Endothelial cell of umbilical vein (primary cell): Measurements from ENCODE around the gene PIK3R6. TPM values are rescaled to one million over a fixed set of nuclear protein-coding genes. Genes with fewer than 3 reads are reported as not detected.

ENCODE experiments used
- BruUV-seq: library from RNA; stranded (reverse); fragments of 400-500 nt; replicated peaks from 2 replicates; lab custom pipeline; 2021; lab: Mats Ljungman, UMichigan
- CTCF ChIA-PET: fragments of 300-600, 350-600 bp; sonication (Branson Sonifier 250); formaldehyde crosslinking; loops from one replicate; lab custom pipeline; 2021; ENCODE audit warnings: antibody characterized with exemption, inconsistent platforms; lab: Charles Lee
- POLR2A ChIA-PET: fragments of 300-600, 350-600 bp; sonication (Branson Sonifier 250); formaldehyde crosslinking; loops from one replicate; lab custom pipeline; 2021; ENCODE audit warnings: antibody characterized with exemption, inconsistent platforms; lab: Charles Lee
- DNase-seq: peaks from one replicate; pipeline ENCODE4 v3.0.0-alpha.2; 2011; ENCODE audit warnings: low read depth, low spot score
- FAIRE-seq: peaks from 2 replicates; lab custom pipeline; 2011; peaks lifted over from hg19 to GRCh38; lab: Jason Lieb, UNC
- H2AFZ ChIP-seq: 2 replicates; pipeline ENCODE4 v1.6.0; 2012; ENCODE audit warnings: low read depth, low read length, control low read depth, inconsistent platforms
- H3K27ac ChIP-seq: 2 replicates; pipeline ENCODE4 v1.5.1; 2011; ENCODE audit warnings: low read depth, mild to moderate bottlenecking, control low read depth, low read length, moderate library complexity; ENCODE audit not compliant: insufficient read depth
- H3K27me3 ChIP-seq, 2 experiments: 2 replicates each; pipeline versions ENCODE4 v1.6.0 to v1.6.1; 2011; ENCODE audit warnings: low read length in 2 of 2, mixed read lengths in 1 of 2; ENCODE audit not compliant: control insufficient read depth in 2 of 2, insufficient read depth in 2 of 2
- H3K36me3 ChIP-seq, 2 experiments: 2 replicates in 1 of 2; 3 replicates in 1 of 2; pipeline ENCODE4 v1.5.1; 2011; ENCODE audit warnings: low read length in 2 of 2, mild to moderate bottlenecking in 1 of 2, moderate library complexity in 1 of 2; ENCODE audit not compliant: control insufficient read depth in 2 of 2, insufficient read depth in 2 of 2; ENCODE audit errors: extremely low read depth in 1 of 2
- H3K4me1 ChIP-seq: 3 replicates; pipeline ENCODE4 v1.5.1; 2011; ENCODE audit warnings: mild to moderate bottlenecking, low read length; ENCODE audit not compliant: control insufficient read depth, insufficient read depth; ENCODE audit errors: extremely low read depth
- H3K4me2 ChIP-seq: 2 replicates; pipeline ENCODE4 v1.6.1; 2011; ENCODE audit warnings: low read length, control low read depth, mixed read lengths; ENCODE audit not compliant: insufficient read depth
- H3K4me3 ChIP-seq, 3 experiments: fragments of 200-600 bp in 1 of 3; sonication (generic), shearing (Covaris generic) in 1 of 3; replicated peaks in 1 of 3; 2 replicates each; pipeline ENCODE4 v1.5.1; 2011 to 2016; ENCODE audit warnings: control low read depth in 3 of 3, low read length in 3 of 3, mild to moderate bottlenecking in 2 of 3, inconsistent platforms in 1 of 3, low read depth in 1 of 3, moderate library complexity in 1 of 3; ENCODE audit not compliant: insufficient read depth in 1 of 3
- H3K79me2 ChIP-seq: 2 replicates; pipeline ENCODE4 v1.6.0; 2012; ENCODE audit warnings: low read length, inconsistent platforms; ENCODE audit not compliant: control insufficient read depth, insufficient read depth
- H3K9ac ChIP-seq: replicated peaks from 2 replicates; pipeline ENCODE3; 2011; ENCODE audit warnings: low read length, control low read depth; ENCODE audit not compliant: insufficient read depth; ENCODE audit errors: extremely low read depth
- H3K9me1 ChIP-seq: replicated peaks from 3 replicates; pipeline ENCODE4 v1.6.0; 2011; ENCODE audit warnings: mild to moderate bottlenecking, low read length; ENCODE audit not compliant: control insufficient read depth, insufficient read depth; ENCODE audit errors: extremely low read depth
- H3K9me3 ChIP-seq: replicated peaks from 2 replicates; pipeline ENCODE4 v1.5.1; 2012; ENCODE audit warnings: low read length, inconsistent platforms; ENCODE audit not compliant: control insufficient read depth, insufficient read depth
- H4K20me1 ChIP-seq: replicated peaks from 2 replicates; pipeline ENCODE3; 2011; ENCODE audit warnings: mild to moderate bottlenecking, low read length; ENCODE audit not compliant: control insufficient read depth, insufficient read depth; ENCODE audit errors: extremely low read depth
- EZH2 ChIP-seq: IDR thresholded peaks from 2 replicates; pipeline ENCODE4 v1.6.1; 2012; ENCODE audit warnings: borderline replicate concordance, low read depth, mild to moderate bottlenecking, moderate library complexity, low read length, inconsistent platforms; ENCODE audit not compliant: severe bottlenecking
- FOS ChIP-seq: IDR thresholded peaks from 2 replicates; pipeline ENCODE4 v1.6.1; 2011; ENCODE audit warnings: mild to moderate bottlenecking, low read length, moderate library complexity, borderline replicate concordance; ENCODE audit not compliant: insufficient read depth
- GATA2 ChIP-seq: IDR thresholded peaks from 2 replicates; pipeline ENCODE4 v1.7.0; 2011; ENCODE audit warnings: low read depth, mild to moderate bottlenecking, moderate library complexity, mixed read lengths, low read length; ENCODE audit not compliant: insufficient read length, insufficient read depth
- JUN ChIP-seq: IDR thresholded peaks from 2 replicates; pipeline ENCODE4 v1.6.1; 2011; ENCODE audit warnings: borderline replicate concordance, low read depth; ENCODE audit not compliant: insufficient read length, insufficient read depth
- MYC ChIP-seq: IDR thresholded peaks from one replicate; pipeline ENCODE4 v1.6.1; 2011; ENCODE audit warnings: mild to moderate bottlenecking, low read depth, low read length
- POLR2A ChIP-seq: IDR thresholded peaks from 2 replicates; pipeline ENCODE4 v1.6.1; 2012; ENCODE audit warnings: low read depth, mild to moderate bottlenecking, control low read depth, low read length
- POLR2AphosphoS5 ChIP-seq: IDR thresholded peaks from 2 replicates; pipeline ENCODE4 v1.6.1; 2012; ENCODE audit warnings: low read depth, mild to moderate bottlenecking, control low read depth, low read length, moderate library complexity; ENCODE audit not compliant: insufficient read depth
- dilution Hi-C: fragments of 300-500 bp; cut with MboI; formaldehyde crosslinking; loops from one replicate; pipeline ENCODE4 v1.15.0; 2019; ENCODE audit warnings: low sequenced_read_pairs; ENCODE audit not compliant: extremely low pct_ligation_motif_present
- intact Hi-C: fragments of 100-400 bp; cut with micrococcal nuclease; formaldehyde crosslinking; loops from one replicate; pipeline ENCODE4 v1.10.0; 2022
- polyA plus RNA-seq, 4 experiments: library from polyadenylated mRNA; depleted of rRNA in 3 of 4; stranded (reverse) in 3 of 4; unstranded in 1 of 4; fragments of >200 nt; gene quantifications; 2 replicates each; pipeline versions ENCODE4 v1.2.1 to v1.2.3, GENCODE V29; 2011 to 2012; ENCODE audit warnings: missing spikeins in 1 of 4
- total RNA-seq: library from RNA; stranded (reverse); gene quantifications from 2 replicates; pipeline ENCODE4 v1.2.3, GENCODE V29; 2021
- TF ChIP-seq, protein P1 (sequence below), 2 donors: IDR thresholded peaks; 1 replicate in 1 of 2; 2 replicates in 1 of 2; pipeline ENCODE4 v1.5.1; 2011; ENCODE audit warnings: low read length in 2 of 2, mild to moderate bottlenecking in 2 of 2, moderate library complexity in 2 of 2, control low read depth in 1 of 2, inconsistent platforms in 1 of 2, low read depth in 1 of 2; ENCODE audit not compliant: insufficient read depth in 1 of 2; ENCODE audit errors: extremely low read depth in 1 of 2
- TF ChIP-seq, protein P2 (sequence below): IDR thresholded peaks from 2 replicates; pipeline ENCODE4 v1.6.1; 2011; ENCODE audit not compliant: insufficient read depth, insufficient read length

Gene PIK3R6
- total and polyA plus RNA-seq, 2 donors (not counting 3 experiments of a cell fraction or from before 2014, with no cell fraction given): not detected

DNA sequence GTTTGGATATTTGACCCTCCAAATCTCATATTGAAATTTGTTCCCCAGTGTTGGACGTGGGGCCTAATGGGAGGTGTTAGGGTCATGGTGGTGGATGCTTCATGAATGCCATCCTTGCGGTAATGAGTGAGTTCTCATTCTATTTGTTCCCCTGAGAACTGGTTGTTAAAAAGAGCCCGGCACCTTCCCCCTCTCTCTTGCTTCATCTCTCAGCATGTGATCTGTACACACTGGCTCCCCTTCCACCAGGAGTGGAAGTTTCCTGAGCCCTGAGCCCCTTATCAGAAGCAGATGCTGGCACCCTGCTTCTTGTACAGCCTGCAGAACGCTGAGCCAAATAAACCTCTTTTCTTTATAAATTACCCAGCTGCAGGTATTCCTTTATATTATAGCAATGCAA is 25.6 kb downstream of the PIK3R6 start:
- no TSS peak for BruUV-seq
- Histone ChIP-seq H3K4me3 (no peak overlapping the region), H3K79me2 (no peaks in the 10 kb centered on the region), H3K4me2 (no peak overlapping the region), H2AFZ (no peak overlapping the region), H3K9ac (no peak overlapping the region), H3K9me1 (no peaks in the 10 kb centered on the region), H3K9me3 (no peaks in the 10 kb centered on the region), H3K36me3 (no peaks in the 10 kb centered on the region), H4K20me1 (no peaks in the 10 kb centered on the region), H3K27ac (no peak overlapping the region), H3K27me3 (no peaks in the 10 kb centered on the region), H3K4me1 (no peaks in the 10 kb centered on the region)
- TF ChIP-seq GATA2 (no peak), FOS (no peak), POLR2AphosphoS5 (no peak), POLR2A (no peak), EZH2 (no peak), MYC (no peak), JUN (no peak)
- TF ChIP-seq, protein P1, sequence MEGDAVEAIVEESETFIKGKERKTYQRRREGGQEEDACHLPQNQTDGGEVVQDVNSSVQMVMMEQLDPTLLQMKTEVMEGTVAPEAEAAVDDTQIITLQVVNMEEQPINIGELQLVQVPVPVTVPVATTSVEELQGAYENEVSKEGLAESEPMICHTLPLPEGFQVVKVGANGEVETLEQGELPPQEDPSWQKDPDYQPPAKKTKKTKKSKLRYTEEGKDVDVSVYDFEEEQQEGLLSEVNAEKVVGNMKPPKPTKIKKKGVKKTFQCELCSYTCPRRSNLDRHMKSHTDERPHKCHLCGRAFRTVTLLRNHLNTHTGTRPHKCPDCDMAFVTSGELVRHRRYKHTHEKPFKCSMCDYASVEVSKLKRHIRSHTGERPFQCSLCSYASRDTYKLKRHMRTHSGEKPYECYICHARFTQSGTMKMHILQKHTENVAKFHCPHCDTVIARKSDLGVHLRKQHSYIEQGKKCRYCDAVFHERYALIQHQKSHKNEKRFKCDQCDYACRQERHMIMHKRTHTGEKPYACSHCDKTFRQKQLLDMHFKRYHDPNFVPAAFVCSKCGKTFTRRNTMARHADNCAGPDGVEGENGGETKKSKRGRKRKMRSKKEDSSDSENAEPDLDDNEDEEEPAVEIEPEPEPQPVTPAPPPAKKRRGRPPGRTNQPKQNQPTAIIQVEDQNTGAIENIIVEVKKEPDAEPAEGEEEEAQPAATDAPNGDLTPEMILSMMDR (IDR thresholded peaks at IDR 0.05; ENCODE audit: extremely low read depth in 1 of 2, insufficient read depth in 1 of 2, low read depth in 1 of 2, low read length in 2 of 2): no peak
- TF ChIP-seq, protein P2, sequence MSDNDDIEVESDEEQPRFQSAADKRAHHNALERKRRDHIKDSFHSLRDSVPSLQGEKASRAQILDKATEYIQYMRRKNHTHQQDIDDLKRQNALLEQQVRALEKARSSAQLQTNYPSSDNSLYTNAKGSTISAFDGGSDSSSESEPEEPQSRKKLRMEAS: no peak
- CTCF ChIA-PET: no interaction called here
- POLR2A ChIA-PET: no interaction called here
- DNase-seq (no peak), FAIRE-seq (no peak)
- dilution Hi-C loops (no loop called here), intact Hi-C loops (no loop called here)
